GM23338 (cell line): ENCODE data around the gene PSMB5.

Experiments used
- EZH2 ChIP-seq: fragments of 200-600 bp; sonication (generic); IDR thresholded peaks from one replicate; pipeline ENCODE4 v1.8.0; 2017; ENCODE audit warnings: antibody characterized with exemption, mild to moderate bottlenecking, low read depth; ENCODE audit not compliant: unreplicated experiment
- POLR2AphosphoS5 ChIP-seq: IDR thresholded peaks from 2 replicates; pipeline ENCODE4 v1.6.1; 2016; ENCODE audit warnings: antibody characterized with exemption, low read depth
- TF ChIP-seq, protein P1 (sequence below), 2 experiments: fragments of 200-600 bp in 1 of 2; sonication (generic) in 1 of 2; conservative IDR thresholded peaks; 2 replicates each; pipeline versions ENCODE4 v1.5.1 to v1.6.1; 2016 to 2017; ENCODE audit warnings: antibody characterized with exemption in 2 of 2, low read depth in 2 of 2, mild to moderate bottlenecking in 2 of 2, moderate library complexity in 1 of 2

DNA sequence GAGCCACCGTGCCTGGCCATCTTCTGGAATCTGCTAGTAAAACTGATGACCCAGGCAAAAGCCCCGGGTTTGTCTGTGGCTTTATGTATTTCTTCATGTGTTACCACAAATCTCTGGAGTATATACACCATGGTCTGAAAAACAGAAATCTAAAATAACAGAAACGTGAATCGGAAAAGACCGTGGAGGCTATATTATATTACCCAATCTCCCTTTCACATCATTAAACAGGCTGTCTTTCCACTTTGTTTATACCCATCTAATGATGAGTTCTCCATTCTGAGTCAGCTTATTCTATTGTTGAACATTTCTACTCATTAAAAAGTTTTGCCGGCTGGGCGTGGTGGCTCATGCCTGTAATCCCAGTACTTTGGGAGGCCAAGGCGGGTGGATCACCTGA is 42.8 kb downstream of the PSMB5 start:
- TF ChIP-seq, protein P1, sequence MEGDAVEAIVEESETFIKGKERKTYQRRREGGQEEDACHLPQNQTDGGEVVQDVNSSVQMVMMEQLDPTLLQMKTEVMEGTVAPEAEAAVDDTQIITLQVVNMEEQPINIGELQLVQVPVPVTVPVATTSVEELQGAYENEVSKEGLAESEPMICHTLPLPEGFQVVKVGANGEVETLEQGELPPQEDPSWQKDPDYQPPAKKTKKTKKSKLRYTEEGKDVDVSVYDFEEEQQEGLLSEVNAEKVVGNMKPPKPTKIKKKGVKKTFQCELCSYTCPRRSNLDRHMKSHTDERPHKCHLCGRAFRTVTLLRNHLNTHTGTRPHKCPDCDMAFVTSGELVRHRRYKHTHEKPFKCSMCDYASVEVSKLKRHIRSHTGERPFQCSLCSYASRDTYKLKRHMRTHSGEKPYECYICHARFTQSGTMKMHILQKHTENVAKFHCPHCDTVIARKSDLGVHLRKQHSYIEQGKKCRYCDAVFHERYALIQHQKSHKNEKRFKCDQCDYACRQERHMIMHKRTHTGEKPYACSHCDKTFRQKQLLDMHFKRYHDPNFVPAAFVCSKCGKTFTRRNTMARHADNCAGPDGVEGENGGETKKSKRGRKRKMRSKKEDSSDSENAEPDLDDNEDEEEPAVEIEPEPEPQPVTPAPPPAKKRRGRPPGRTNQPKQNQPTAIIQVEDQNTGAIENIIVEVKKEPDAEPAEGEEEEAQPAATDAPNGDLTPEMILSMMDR (conservative IDR thresholded peaks at IDR 0.05; ENCODE audit: low read depth in 2 of 2) = no peak
- no peak for TF ChIP-seq EZH2
- TF ChIP-seq POLR2AphosphoS5 = no peak
